Nephron progenitor cell (in vitro differentiated cells): Measurements from ENCODE around the gene FXYD5.

Experiments
- DNase-seq: peaks from one replicate; pipeline ENCODE4 v3.0.0; 2021
- H3K27ac Mint-ChIP-seq: 2 replicates; pipeline ENCODE4 v1.8.0; 2021; ENCODE audit warnings: mild to moderate bottlenecking, moderate library complexity, mixed read lengths
- H3K27me3 Mint-ChIP-seq: 2 replicates; pipeline ENCODE4 v1.8.0; 2021; ENCODE audit warnings: mild to moderate bottlenecking, low read depth, mixed read lengths; ENCODE audit not compliant: poor library complexity
- H3K36me3 Mint-ChIP-seq: 2 replicates; pipeline ENCODE4 v1.8.0; 2021; ENCODE audit warnings: low read depth, mixed read lengths
- H3K4me1 Mint-ChIP-seq: 2 replicates; pipeline ENCODE4 v1.8.0; 2021; ENCODE audit warnings: mixed read lengths
- H3K4me3 Mint-ChIP-seq: 2 replicates; pipeline ENCODE4 v1.8.0; 2021; ENCODE audit warnings: mild to moderate bottlenecking, moderate library complexity, mixed read lengths
- H3K9me3 Mint-ChIP-seq: 2 replicates; pipeline ENCODE4 v1.8.0; 2021; ENCODE audit warnings: mild to moderate bottlenecking, moderate library complexity, mixed read lengths
- TF ChIP-seq, protein P1 (sequence below): fragments of 200-600 bp; sonication (generic); IDR thresholded peaks from 2 replicates; pipeline ENCODE4 v1.5.0; 2021; ENCODE audit warnings: antibody characterized with exemption

FXYD5 gene

DNA sequence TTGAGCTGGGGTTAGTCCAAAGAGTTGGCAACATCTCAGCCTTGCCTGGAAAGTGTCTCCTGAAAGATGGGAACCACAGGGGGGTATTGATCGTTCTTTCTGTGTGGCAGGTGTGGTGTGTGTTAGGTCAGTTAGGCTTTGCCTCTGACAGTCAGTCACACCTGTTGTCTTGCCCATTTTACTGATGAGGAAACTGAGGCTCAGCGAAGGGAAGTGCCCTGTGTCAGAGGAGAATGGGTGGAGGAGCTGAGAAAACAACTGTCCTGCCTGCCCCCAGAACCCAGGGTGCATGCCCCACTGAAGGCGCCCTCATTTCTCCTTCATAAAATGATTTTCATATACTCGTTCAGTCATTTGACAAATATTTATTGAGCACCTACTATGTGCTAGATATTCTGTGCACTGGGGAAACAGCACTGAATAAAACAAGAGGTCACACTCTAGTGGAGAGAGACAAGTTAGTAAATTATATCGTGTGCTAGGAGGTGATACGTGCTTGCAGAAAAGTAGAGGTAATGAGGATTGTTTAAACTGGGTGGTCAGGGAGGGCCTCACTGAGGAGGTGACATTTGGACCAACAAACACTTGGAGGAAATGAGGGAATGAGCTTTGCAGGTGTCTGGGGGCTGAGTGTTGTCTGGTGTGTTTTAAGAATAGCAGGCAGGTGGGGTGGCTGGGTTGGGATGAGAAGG, 1.6 kb downstream of the FXYD5 start:
- no peak overlapping the region for H3K27ac Mint-ChIP-seq
- H3K36me3 Mint-ChIP-seq, result peaks cover 13% of the 10 kb centered on the region
- no peak for DNase-seq
- no peaks in the 10 kb centered on the region for H3K9me3 Mint-ChIP-seq
- peaks cover 48% of the 10 kb centered on the region for H3K4me1 Mint-ChIP-seq
- peaks cover 39% of the 10 kb centered on the region for H3K27me3 Mint-ChIP-seq
- TF ChIP-seq, protein P1, sequence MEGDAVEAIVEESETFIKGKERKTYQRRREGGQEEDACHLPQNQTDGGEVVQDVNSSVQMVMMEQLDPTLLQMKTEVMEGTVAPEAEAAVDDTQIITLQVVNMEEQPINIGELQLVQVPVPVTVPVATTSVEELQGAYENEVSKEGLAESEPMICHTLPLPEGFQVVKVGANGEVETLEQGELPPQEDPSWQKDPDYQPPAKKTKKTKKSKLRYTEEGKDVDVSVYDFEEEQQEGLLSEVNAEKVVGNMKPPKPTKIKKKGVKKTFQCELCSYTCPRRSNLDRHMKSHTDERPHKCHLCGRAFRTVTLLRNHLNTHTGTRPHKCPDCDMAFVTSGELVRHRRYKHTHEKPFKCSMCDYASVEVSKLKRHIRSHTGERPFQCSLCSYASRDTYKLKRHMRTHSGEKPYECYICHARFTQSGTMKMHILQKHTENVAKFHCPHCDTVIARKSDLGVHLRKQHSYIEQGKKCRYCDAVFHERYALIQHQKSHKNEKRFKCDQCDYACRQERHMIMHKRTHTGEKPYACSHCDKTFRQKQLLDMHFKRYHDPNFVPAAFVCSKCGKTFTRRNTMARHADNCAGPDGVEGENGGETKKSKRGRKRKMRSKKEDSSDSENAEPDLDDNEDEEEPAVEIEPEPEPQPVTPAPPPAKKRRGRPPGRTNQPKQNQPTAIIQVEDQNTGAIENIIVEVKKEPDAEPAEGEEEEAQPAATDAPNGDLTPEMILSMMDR, result no peak
- H3K4me3 Mint-ChIP-seq, result peak overlapping the region; percentile 85

DNA sequence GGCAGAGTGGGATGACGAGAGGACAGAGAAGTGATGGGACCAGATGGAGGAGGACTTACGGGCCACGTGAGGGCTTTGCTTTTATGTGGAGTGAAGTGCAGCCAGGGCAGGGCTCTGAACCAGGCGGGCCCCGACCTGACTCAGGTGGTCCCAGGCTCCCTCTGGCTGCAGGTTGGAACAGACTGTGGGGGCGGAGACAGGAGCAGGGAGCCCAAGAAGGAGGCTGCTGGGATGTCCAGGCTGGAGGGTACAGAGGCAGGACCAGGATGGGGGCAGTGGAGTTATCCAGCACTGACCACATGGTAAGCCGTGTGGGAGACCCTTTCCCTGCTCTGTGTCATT, 2.1 kb downstream of the FXYD5 start:
- H3K4me1 Mint-ChIP-seq, result peaks cover 43% of the 10 kb centered on the region

DNA sequence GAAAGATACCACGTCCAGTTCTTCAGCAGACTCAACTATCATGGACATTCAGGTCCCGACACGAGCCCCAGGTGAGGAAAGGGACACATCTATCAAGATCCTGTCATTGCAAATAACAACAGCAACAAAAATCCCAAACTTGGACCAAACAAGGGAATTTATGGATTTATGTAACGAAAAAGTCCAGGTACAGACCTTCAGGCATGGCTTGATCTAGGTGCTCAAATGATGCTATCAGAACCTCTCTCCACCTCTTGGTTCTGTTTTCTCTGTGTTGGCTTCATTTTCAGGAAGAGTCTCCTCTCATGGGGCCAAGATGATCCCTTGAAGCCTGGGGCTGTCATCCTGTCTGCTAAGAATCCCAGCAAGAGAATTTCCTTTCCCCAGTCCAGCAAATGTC, 2.9 kb downstream of the FXYD5 start:
- Mint-ChIP-seq H3K27me3 (peaks cover 32% of the 10 kb centered on the region), H3K27ac (no peak overlapping the region), H3K4me1 (peaks cover 37% of the 10 kb centered on the region), H3K36me3 (peaks cover 26% of the 10 kb centered on the region), H3K9me3 (peaks cover 5% of the 10 kb centered on the region), H3K4me3 (no peak overlapping the region)
- DNase-seq, result no peak
- TF ChIP-seq, protein P1, result no peak

More for the DNA sequence above, 2.1 kb downstream of the FXYD5 start:
- Mint-ChIP-seq H3K9me3 (no peaks in the 10 kb centered on the region), H3K4me3 (peak overlapping the region; percentile 62), H3K27me3 (peaks cover 38% of the 10 kb centered on the region), H3K36me3 (peaks cover 18% of the 10 kb centered on the region), H3K27ac (no peak overlapping the region)
- TF ChIP-seq, protein P1, result no peak
- DNase-seq, result no peak

DNA sequence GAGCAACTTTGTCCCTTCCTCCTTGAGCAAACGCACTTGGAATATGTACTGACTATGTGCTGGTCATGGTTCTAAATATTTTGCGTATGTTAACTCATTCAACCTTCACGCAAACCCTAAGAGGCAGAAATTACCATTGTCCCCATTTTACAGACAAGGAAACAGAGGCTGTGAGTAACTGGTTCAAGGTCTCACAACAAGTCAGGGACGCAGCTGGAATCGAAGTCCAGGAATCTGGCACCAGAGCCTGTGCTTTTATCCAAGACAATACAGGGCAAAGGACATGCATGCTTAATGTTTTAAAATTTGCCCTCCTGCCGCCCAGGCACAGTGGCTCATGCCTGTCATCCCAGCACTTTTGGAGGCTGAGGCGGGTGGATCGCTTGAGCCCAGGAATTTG, 5.1 kb downstream of the FXYD5 start:
- TF ChIP-seq, protein P1, result no peak
- no peak overlapping the region for H3K4me3 Mint-ChIP-seq
- DNase-seq, result no peak
- peaks cover 24% of the 10 kb centered on the region for H3K9me3 Mint-ChIP-seq
- H3K36me3 Mint-ChIP-seq, result peaks cover 47% of the 10 kb centered on the region
- peaks cover 19% of the 10 kb centered on the region for H3K4me1 Mint-ChIP-seq
- peaks cover 18% of the 10 kb centered on the region for H3K27me3 Mint-ChIP-seq
- H3K27ac Mint-ChIP-seq, result peak overlapping the region; percentile 57

- no peak overlapping the region for H3K4me3 Mint-ChIP-seq
- peaks cover 60% of the 10 kb centered on the region for H3K36me3 Mint-ChIP-seq
- DNase-seq, result no peak
- peaks cover 31% of the 10 kb centered on the region for H3K9me3 Mint-ChIP-seq
- TF ChIP-seq, protein P1, result no peak
- H3K4me1 Mint-ChIP-seq, result peaks cover 8% of the 10 kb centered on the region
- H3K27me3 Mint-ChIP-seq, result peaks cover 6% of the 10 kb centered on the region
- no peak overlapping the region for H3K27ac Mint-ChIP-seq
Observed at GRCh38 chr19:35160629-35161433, 6.3 kb downstream of the FXYD5 start.
